HCT116 (cell line): ENCODE results near the gene SUCLG2. TPM values are rescaled to one million over a fixed set of nuclear protein-coding genes. Genes with fewer than 3 reads are reported as not detected.

Experiments used
- ATAC-seq: fragments of 200-7000 bp; cut with Tn5 transposase; 2 replicates; pipeline ENCODE4 v1.9.1; 2020; ENCODE audit warnings: mild to moderate bottlenecking, moderate library complexity
- BruUV-seq: library from RNA; stranded (reverse); fragments of 400-500 nt; replicated peaks from 2 replicates; lab custom pipeline; 2021; lab: Mats Ljungman, UMichigan
- CTCF ChIA-PET: fragments of 300-600 bp; sonication (Branson Sonifier 250); formaldehyde crosslinking; loops from one replicate; lab custom pipeline; 2021; ENCODE audit warnings: antibody characterized with exemption; lab: Charles Lee
- POLR2A ChIA-PET: fragments of 300-600, 350-600 bp; sonication (Branson Sonifier 250); formaldehyde crosslinking; loops from one replicate; lab custom pipeline; 2021; ENCODE audit warnings: antibody characterized with exemption; lab: Charles Lee
- RAD21 ChIA-PET, 2 experiments: fragments of 300-600 bp; sonication (Branson Sonifier 250); formaldehyde crosslinking; loops; one replicate each; lab custom pipeline; 2023; ENCODE audit warnings: low total read pairs in 2 of 2; ENCODE audit not compliant: uncharacterized antibody in 2 of 2, unreplicated experiment in 2 of 2, low non-redundant PET in 1 of 2; lab: Charles Lee
- DNase-seq: peaks from one replicate; pipeline ENCODE4 v3.0.0-alpha.2; 2010; ENCODE audit warnings: low read depth, low spot score
- H2AFZ ChIP-seq: fragments of 200-600 bp; shearing (Covaris generic), sonication (generic); 2 replicates; pipeline ENCODE4 v1.6.1; 2017; ENCODE audit warnings: low read depth, mixed run types, mixed read lengths, antibody characterized with exemption, low read length; ENCODE audit not compliant: poor library complexity, severe bottlenecking
- H3K27ac ChIP-seq: 2 replicates; pipeline ENCODE4 v1.5.1; 2012; ENCODE audit warnings: low read depth, low read length
- H3K27me3 ChIP-seq: fragments of 200-600 bp; sonication (generic); 2 replicates; pipeline ENCODE4 v1.6.1; 2016; ENCODE audit warnings: mixed run types, low read length, mixed read lengths; ENCODE audit not compliant: insufficient read depth
- H3K36me3 ChIP-seq, 2 experiments: fragments of 200-500 bp in 1 of 2; fragments of 200-600 bp in 1 of 2; sonication (Bioruptor generic) in 1 of 2; sonication (generic) in 1 of 2; 2 replicates each; pipeline versions ENCODE4 v1.5.1 to v1.6.1; 2014 to 2016; ENCODE audit warnings: low read length in 2 of 2, inconsistent platforms in 1 of 2, mixed read lengths in 1 of 2, mixed run types in 1 of 2; ENCODE audit not compliant: insufficient read depth in 2 of 2, control insufficient read depth in 1 of 2
- H3K4me1 ChIP-seq, 2 experiments: fragments of 200-600 bp in 1 of 2; sonication (generic) in 1 of 2; 2 replicates each; pipeline versions ENCODE4 v1.5.1 to v1.6.1; 2012 to 2017; ENCODE audit warnings: low read length in 2 of 2, inconsistent platforms in 1 of 2, mild to moderate bottlenecking in 1 of 2, mixed read lengths in 1 of 2, mixed run types in 1 of 2, moderate library complexity in 1 of 2; ENCODE audit not compliant: insufficient read depth in 2 of 2, control insufficient read depth in 1 of 2
- H3K4me2 ChIP-seq: fragments of 200-600 bp; sonication (generic); 2 replicates; pipeline ENCODE4 v1.6.1; 2017; ENCODE audit warnings: mixed run types, low read length, mixed read lengths
- H3K4me3 ChIP-seq, 2 experiments: fragments of 200-600 bp in 1 of 2; sonication (generic) in 1 of 2; replicated peaks in 1 of 2; 2 replicates each; pipeline ENCODE4 v1.5.1; 2011 to 2016; ENCODE audit warnings: low read length in 2 of 2, control low read depth in 1 of 2, low read depth in 1 of 2, mild to moderate bottlenecking in 1 of 2, mixed read lengths in 1 of 2, mixed run types in 1 of 2
- H3K79me2 ChIP-seq: fragments of 200-600 bp; sonication (generic); 2 replicates; pipeline ENCODE4 v1.6.1; 2017; ENCODE audit warnings: mild to moderate bottlenecking, mixed run types, low read length, moderate library complexity, mixed read lengths; ENCODE audit not compliant: insufficient read depth
- H3K9ac ChIP-seq: fragments of 200-600 bp; sonication (generic); 2 replicates; pipeline ENCODE4 v1.6.1; 2016; ENCODE audit warnings: low read length, mixed read lengths
- H3K9me2 ChIP-seq: fragments of 200-600 bp; sonication (generic), shearing (Covaris generic); 2 replicates; pipeline ENCODE4 v1.6.1; 2017; ENCODE audit warnings: mixed run types, mild to moderate bottlenecking, moderate library complexity; ENCODE audit not compliant: insufficient read depth
- H3K9me3 ChIP-seq, 2 experiments: fragments of 200-500 bp in 1 of 2; fragments of 200-600 bp in 1 of 2; sonication (Bioruptor generic) in 1 of 2; sonication (generic) in 1 of 2; 2 replicates each; pipeline ENCODE4 v1.6.1; 2014 to 2017; ENCODE audit warnings: low read length in 2 of 2, mixed read lengths in 2 of 2, inconsistent platforms in 1 of 2, low read depth in 1 of 2, mild to moderate bottlenecking in 1 of 2, mixed run types in 1 of 2, moderate library complexity in 1 of 2; ENCODE audit not compliant: control insufficient read depth in 1 of 2, insufficient read depth in 1 of 2
- H4K20me1 ChIP-seq: fragments of 200-600 bp; sonication (generic), shearing (Covaris generic); 2 replicates; pipeline ENCODE4 v1.6.1; 2017; ENCODE audit warnings: mixed run types, mild to moderate bottlenecking, moderate library complexity; ENCODE audit not compliant: insufficient read depth
- CBX3 ChIP-seq: IDR thresholded peaks from 2 replicates; pipeline ENCODE4 v1.6.1; 2012; ENCODE audit warnings: low read depth
- EGR1 ChIP-seq: IDR thresholded peaks from 2 replicates; pipeline ENCODE4 v1.6.1; 2012; ENCODE audit warnings: low read depth
- ELF1 ChIP-seq: IDR thresholded peaks from 2 replicates; pipeline ENCODE4 v1.6.1; 2012; ENCODE audit warnings: low read depth, borderline replicate concordance
- EZH2 ChIP-seq: fragments of 200-600 bp; sonication (generic); IDR thresholded peaks from 2 replicates; pipeline ENCODE4 v1.6.1; 2017; ENCODE audit warnings: antibody characterized with exemption, mixed run types
- FOSL1 ChIP-seq: IDR thresholded peaks from 2 replicates; pipeline ENCODE4 v1.6.1; 2012; ENCODE audit warnings: low read depth
- JUND ChIP-seq: IDR thresholded peaks from 2 replicates; pipeline ENCODE4 v1.6.1; 2012
- POLR2A ChIP-seq: IDR thresholded peaks from 2 replicates; pipeline ENCODE4 v1.7.0; 2011; ENCODE audit warnings: borderline replicate concordance; ENCODE audit not compliant: insufficient read depth, insufficient read length; ENCODE audit errors: extremely low read depth
- POLR2AphosphoS5 ChIP-seq: IDR thresholded peaks from 2 replicates; pipeline ENCODE4 v1.6.1; 2011; ENCODE audit warnings: mild to moderate bottlenecking, low read depth, low read length, moderate library complexity
- RAD21 ChIP-seq: IDR thresholded peaks from 2 replicates; pipeline ENCODE4 v1.6.1; 2012; ENCODE audit warnings: low read depth, mild to moderate bottlenecking
- SIN3A ChIP-seq: IDR thresholded peaks from 2 replicates; pipeline ENCODE4 v1.6.1; 2012; ENCODE audit warnings: low read depth
- SRF ChIP-seq: IDR thresholded peaks from 2 replicates; pipeline ENCODE4 v1.6.1; 2012; ENCODE audit warnings: low read depth
- TCF7L2 ChIP-seq: IDR thresholded peaks from 2 replicates; pipeline ENCODE4 v1.7.0; 2011; ENCODE audit warnings: borderline replicate concordance, inconsistent platforms; ENCODE audit not compliant: insufficient read depth, insufficient read length; ENCODE audit errors: extremely low read depth
- YY1 ChIP-seq: IDR thresholded peaks from 2 replicates; pipeline ENCODE4 v1.6.1; 2011; ENCODE audit warnings: low read length, low read depth, moderate library complexity, mild to moderate bottlenecking; ENCODE audit not compliant: insufficient replicate concordance; ENCODE audit errors: extremely low read depth
- ZFX ChIP-seq: fragments of 450-650 bp; IDR thresholded peaks from 2 replicates; pipeline ENCODE4 v1.6.1; 2017
- ZNF274 ChIP-seq: fragments of 200-500 bp; sonication (Bioruptor generic); IDR thresholded peaks from 2 replicates; pipeline ENCODE4 v1.6.1; 2014; ENCODE audit warnings: mild to moderate bottlenecking, low read depth, low read length, inconsistent platforms
- intact Hi-C: fragments of 100-400 bp; cut with micrococcal nuclease; formaldehyde crosslinking; loops from 2 replicates; pipeline ENCODE4 v1.10.0; 2022
- total RNA-seq: library from RNA; stranded (reverse); gene quantifications from one replicate; pipeline ENCODE4 v1.2.1, GENCODE V29; 2021; ENCODE audit not compliant: unreplicated experiment
- TF ChIP-seq, protein P1 (sequence below): IDR thresholded peaks from 2 replicates; pipeline ENCODE4 v1.6.1; 2012
- TF ChIP-seq, protein P2 (sequence below): IDR thresholded peaks from 2 replicates; pipeline ENCODE4 v1.6.1; 2011; ENCODE audit warnings: mild to moderate bottlenecking, low read length, moderate library complexity; ENCODE audit not compliant: insufficient replicate concordance; ENCODE audit errors: extremely low read depth
- TF ChIP-seq, protein P3 (sequence below): IDR thresholded peaks from 2 replicates; pipeline ENCODE4 v1.6.1; 2012
- TF ChIP-seq, protein P4 (sequence below): IDR thresholded peaks from 2 replicates; pipeline ENCODE4 v1.6.1; 2012; ENCODE audit warnings: low read depth
- TF ChIP-seq, protein P5 (sequence below), 3 experiments: fragments of 200-600 bp in 1 of 3; sonication (generic) in 1 of 3; IDR thresholded peaks in 2 of 3; conservative IDR thresholded peaks in 1 of 3; 2 replicates each; pipeline ENCODE4 v1.5.1; 2012 to 2017; ENCODE audit warnings: low read depth in 2 of 3, low read length in 2 of 3, antibody characterized with exemption in 1 of 3, borderline replicate concordance in 1 of 3, control low read depth in 1 of 3, mild to moderate bottlenecking in 1 of 3, mixed read lengths in 1 of 3, mixed run types in 1 of 3, moderate library complexity in 1 of 3; ENCODE audit not compliant: insufficient read depth in 1 of 3

SUCLG2 gene
- total RNA-seq, 1 experiment from 2014 or later, result 49.2 TPM

DNA sequence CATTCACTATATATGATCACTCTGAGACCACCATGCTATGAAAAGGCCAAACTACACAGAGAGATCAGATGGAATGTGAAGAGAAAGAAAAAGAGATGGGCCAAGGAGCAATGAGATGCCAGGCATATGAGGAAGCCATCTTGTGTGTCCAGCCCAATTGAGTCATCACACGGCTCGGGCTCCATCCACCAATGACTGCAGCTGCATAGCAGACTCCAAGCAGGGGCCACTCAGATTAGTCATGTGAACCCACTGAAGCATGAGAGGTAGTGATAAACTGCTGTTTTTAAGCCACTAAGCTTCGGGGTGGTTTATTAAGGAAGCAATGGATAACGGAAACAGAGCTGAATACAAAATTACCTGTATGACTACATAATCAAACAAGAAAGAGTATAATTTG lies 185.9 kb downstream of the SUCLG2 start:
- H3K27ac ChIP-seq, result no peak overlapping the region
- TF ChIP-seq EGR1 (no peak), POLR2A (no peak), EZH2 (no peak), JUND (no peak), CBX3 (no peak), ZNF274 (no peak), ELF1 (no peak), YY1 (no peak), ZFX (no peak), RAD21 (no peak), TCF7L2 (no peak), POLR2AphosphoS5 (no peak), SIN3A (no peak), SRF (no peak), FOSL1 (no peak)
- TF ChIP-seq, protein P1, sequence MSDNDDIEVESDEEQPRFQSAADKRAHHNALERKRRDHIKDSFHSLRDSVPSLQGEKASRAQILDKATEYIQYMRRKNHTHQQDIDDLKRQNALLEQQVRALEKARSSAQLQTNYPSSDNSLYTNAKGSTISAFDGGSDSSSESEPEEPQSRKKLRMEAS, result no peak
- TF ChIP-seq, protein P2, sequence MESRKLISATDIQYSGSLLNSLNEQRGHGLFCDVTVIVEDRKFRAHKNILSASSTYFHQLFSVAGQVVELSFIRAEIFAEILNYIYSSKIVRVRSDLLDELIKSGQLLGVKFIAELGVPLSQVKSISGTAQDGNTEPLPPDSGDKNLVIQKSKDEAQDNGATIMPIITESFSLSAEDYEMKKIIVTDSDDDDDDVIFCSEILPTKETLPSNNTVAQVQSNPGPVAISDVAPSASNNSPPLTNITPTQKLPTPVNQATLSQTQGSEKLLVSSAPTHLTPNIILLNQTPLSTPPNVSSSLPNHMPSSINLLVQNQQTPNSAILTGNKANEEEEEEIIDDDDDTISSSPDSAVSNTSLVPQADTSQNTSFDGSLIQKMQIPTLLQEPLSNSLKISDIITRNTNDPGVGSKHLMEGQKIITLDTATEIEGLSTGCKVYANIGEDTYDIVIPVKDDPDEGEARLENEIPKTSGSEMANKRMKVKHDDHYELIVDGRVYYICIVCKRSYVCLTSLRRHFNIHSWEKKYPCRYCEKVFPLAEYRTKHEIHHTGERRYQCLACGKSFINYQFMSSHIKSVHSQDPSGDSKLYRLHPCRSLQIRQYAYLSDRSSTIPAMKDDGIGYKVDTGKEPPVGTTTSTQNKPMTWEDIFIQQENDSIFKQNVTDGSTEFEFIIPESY, result no peak
- TF ChIP-seq, protein P3, sequence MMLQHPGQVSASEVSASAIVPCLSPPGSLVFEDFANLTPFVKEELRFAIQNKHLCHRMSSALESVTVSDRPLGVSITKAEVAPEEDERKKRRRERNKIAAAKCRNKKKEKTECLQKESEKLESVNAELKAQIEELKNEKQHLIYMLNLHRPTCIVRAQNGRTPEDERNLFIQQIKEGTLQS, result no peak
- TF ChIP-seq, protein P4, sequence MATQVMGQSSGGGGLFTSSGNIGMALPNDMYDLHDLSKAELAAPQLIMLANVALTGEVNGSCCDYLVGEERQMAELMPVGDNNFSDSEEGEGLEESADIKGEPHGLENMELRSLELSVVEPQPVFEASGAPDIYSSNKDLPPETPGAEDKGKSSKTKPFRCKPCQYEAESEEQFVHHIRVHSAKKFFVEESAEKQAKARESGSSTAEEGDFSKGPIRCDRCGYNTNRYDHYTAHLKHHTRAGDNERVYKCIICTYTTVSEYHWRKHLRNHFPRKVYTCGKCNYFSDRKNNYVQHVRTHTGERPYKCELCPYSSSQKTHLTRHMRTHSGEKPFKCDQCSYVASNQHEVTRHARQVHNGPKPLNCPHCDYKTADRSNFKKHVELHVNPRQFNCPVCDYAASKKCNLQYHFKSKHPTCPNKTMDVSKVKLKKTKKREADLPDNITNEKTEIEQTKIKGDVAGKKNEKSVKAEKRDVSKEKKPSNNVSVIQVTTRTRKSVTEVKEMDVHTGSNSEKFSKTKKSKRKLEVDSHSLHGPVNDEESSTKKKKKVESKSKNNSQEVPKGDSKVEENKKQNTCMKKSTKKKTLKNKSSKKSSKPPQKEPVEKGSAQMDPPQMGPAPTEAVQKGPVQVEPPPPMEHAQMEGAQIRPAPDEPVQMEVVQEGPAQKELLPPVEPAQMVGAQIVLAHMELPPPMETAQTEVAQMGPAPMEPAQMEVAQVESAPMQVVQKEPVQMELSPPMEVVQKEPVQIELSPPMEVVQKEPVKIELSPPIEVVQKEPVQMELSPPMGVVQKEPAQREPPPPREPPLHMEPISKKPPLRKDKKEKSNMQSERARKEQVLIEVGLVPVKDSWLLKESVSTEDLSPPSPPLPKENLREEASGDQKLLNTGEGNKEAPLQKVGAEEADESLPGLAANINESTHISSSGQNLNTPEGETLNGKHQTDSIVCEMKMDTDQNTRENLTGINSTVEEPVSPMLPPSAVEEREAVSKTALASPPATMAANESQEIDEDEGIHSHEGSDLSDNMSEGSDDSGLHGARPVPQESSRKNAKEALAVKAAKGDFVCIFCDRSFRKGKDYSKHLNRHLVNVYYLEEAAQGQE, result no peak
- TF ChIP-seq, protein P5, sequence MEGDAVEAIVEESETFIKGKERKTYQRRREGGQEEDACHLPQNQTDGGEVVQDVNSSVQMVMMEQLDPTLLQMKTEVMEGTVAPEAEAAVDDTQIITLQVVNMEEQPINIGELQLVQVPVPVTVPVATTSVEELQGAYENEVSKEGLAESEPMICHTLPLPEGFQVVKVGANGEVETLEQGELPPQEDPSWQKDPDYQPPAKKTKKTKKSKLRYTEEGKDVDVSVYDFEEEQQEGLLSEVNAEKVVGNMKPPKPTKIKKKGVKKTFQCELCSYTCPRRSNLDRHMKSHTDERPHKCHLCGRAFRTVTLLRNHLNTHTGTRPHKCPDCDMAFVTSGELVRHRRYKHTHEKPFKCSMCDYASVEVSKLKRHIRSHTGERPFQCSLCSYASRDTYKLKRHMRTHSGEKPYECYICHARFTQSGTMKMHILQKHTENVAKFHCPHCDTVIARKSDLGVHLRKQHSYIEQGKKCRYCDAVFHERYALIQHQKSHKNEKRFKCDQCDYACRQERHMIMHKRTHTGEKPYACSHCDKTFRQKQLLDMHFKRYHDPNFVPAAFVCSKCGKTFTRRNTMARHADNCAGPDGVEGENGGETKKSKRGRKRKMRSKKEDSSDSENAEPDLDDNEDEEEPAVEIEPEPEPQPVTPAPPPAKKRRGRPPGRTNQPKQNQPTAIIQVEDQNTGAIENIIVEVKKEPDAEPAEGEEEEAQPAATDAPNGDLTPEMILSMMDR (IDR thresholded peaks at IDR 0.05 in 2 of 3, conservative IDR thresholded peaks at IDR 0.05 in 1 of 3; ENCODE audit: borderline replicate concordance in 1 of 3, insufficient read depth in 1 of 3, low read depth in 2 of 3, low read length in 2 of 3), result no peak
- TF ChIP-seq, all 23 proteins: peak for 0
- H3K9me3 ChIP-seq, result no peaks in the 10 kb centered on the region
- H3K9me2 ChIP-seq, result no peaks in the 10 kb centered on the region
- H3K4me1 ChIP-seq, result no peaks in the 10 kb centered on the region
- no peak overlapping the region for H3K4me2 ChIP-seq
- RAD21 ChIA-PET, result no interaction called here
- H3K36me3 ChIP-seq, result no peaks in the 10 kb centered on the region
- CTCF ChIA-PET, result no interaction called here
- H4K20me1 ChIP-seq, result no peaks in the 10 kb centered on the region
- intact Hi-C loops, result no loop called here
- POLR2A ChIA-PET, result no interaction called here
- DNase-seq, result no peak
- no peaks in the 10 kb centered on the region for H3K27me3 ChIP-seq
- no TSS peak for BruUV-seq
- no peaks in the 10 kb centered on the region for H3K79me2 ChIP-seq
- no peak for ATAC-seq
- H3K9ac ChIP-seq, result no peak overlapping the region
- no peak overlapping the region for H2AFZ ChIP-seq
- H3K4me3 ChIP-seq, result no peak overlapping the region
